Esophagus squamous epithelium (tissue), 5 donors: ENCODE data around the gene ASCL2. TPM values are rescaled to one million over a fixed set of nuclear protein-coding genes. Genes with fewer than 3 reads are reported as not detected.
A peak's percentile ranks its signal among the peaks of the same experiment; 100 is the strongest.

Experiments
- DNase-seq: peaks from one replicate; lab custom pipeline; 2025; lab: John Stamatoyannopoulos, UW
- H3K27ac ChIP-seq, 4 donors: fragments of 200-600 bp; sonication (generic); one replicate each; pipeline ENCODE4 v1.5.1; 2016 to 2019; ENCODE audit warnings: mild to moderate bottlenecking in 1 of 4
- H3K27me3 ChIP-seq, 4 donors: fragments of 200-600 bp; sonication (generic); 1 replicate in 3 of 4; 2 replicates in 1 of 4; pipeline versions ENCODE4 v1.5.1 to v1.6.0; 2017 to 2021; ENCODE audit warnings: antibody characterized with exemption in 1 of 4
- H3K36me3 ChIP-seq, 3 donors: fragments of 200-600 bp; sonication (generic); one replicate each; pipeline ENCODE4 v1.5.1; 2016 to 2019
- H3K4me1 ChIP-seq, 3 donors: fragments of 200-600 bp; sonication (generic); one replicate each; pipeline ENCODE4 v1.5.1; 2017 to 2019
- H3K4me3 ChIP-seq, 4 donors: fragments of 200-600 bp; sonication (generic); 1 replicate in 3 of 4; 2 replicates in 1 of 4; pipeline ENCODE4 v1.5.1; 2016 to 2019; ENCODE audit warnings: mild to moderate bottlenecking in 2 of 4, moderate library complexity in 1 of 4
- H3K9me3 ChIP-seq, 3 donors: fragments of 200-600 bp; sonication (generic); one replicate each; pipeline ENCODE4 v1.5.1; 2016 to 2019
- POLR2A ChIP-seq, 4 donors: fragments of 450-650 bp; IDR thresholded peaks; one replicate each; pipeline ENCODE4 v1.6.1; 2017; ENCODE audit warnings: antibody characterized with exemption in 4 of 4, mild to moderate bottlenecking in 4 of 4, moderate library complexity in 3 of 4
- WGBS, 2 donors: methylation state at CpG; one replicate each; pipeline ENCODE4 v1.1.5; 2018; 5-methylcytosine and 5-hydroxymethylcytosine counted together
- intact Hi-C: fragments of 100-400 bp; cut with DNase I; formaldehyde crosslinking; loops from one replicate; pipeline ENCODE4 v1.15.0; 2022
- total RNA-seq, 4 donors: library from RNA; depleted of rRNA; stranded (reverse); fragments of >200 nt; gene quantifications; one replicate each; pipeline ENCODE4 v1.1.0, GENCODE V29; 2016
- TF ChIP-seq, protein P1 (sequence below), 6 experiments: fragments of 450-650 bp in 4 of 6; fragments of 200-600 bp in 2 of 6; sonication (generic) in 2 of 6; IDR thresholded peaks; one replicate each; pipeline ENCODE4 v1.5.1; 2016 to 2019; ENCODE audit warnings: antibody characterized with exemption in 6 of 6, mild to moderate bottlenecking in 4 of 6, moderate library complexity in 4 of 6
- donor health status: DM: yes; HTN: yes; CAD: no.

ASCL2 gene
- total RNA-seq, 4 donors from 2014 or later: 0.67 to 5.1 (median 2.3) TPM

DNA sequence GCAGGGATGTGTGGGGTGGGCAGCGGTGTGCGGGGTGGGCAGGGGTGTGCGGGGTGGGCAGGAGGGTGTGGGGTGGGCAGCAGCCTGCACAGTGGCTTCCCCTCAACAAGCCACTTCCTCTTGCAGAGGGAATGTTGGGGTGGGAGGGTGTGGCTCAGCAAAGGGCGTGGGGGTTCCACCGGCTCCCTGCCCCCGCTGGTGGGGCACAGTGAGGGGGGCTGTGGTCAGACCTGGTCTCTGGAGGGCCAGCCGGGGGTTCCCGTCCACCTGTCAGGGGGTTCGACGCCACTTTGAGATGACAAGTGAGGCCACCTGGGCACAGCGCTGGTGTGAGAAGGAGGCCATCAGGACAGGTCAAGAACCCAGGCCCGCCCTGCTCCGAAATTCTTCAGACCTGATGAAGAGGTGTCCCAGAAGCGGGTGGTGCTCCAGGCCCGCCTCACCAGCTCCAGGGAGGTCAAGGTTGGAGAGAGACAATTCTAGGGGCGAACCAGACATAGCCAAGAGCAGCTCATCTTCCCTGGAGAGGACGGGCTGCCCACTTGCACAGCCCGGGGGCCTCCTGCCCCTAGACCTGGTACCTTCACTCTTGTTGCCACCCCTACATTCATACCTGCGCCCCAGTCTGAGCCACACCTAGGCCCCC, 30.0 kb upstream of the ASCL2 start:
- H3K4me1 ChIP-seq: peaks cover 11 to 33% (median 19%) of the 10 kb centered on the region in 3 donors
- H3K27me3 ChIP-seq: peaks cover 0 to 17% (median 0%) of the 10 kb centered on the region in 4 donors
- no peaks in the 10 kb centered on the region for H3K9me3 ChIP-seq
- WGBS, 2 donors: 49 to 50% methylated on average over 3 to 9 of the region's 19 CpGs
- peak overlapping the region in 2 of 4 donors; percentile 30 to 51 for H3K4me3 ChIP-seq
- H3K27ac ChIP-seq: peak overlapping the region in 1 of 4 donors; percentile 84
- H3K36me3 ChIP-seq: no peaks in the 10 kb centered on the region
- TF ChIP-seq, protein P1, sequence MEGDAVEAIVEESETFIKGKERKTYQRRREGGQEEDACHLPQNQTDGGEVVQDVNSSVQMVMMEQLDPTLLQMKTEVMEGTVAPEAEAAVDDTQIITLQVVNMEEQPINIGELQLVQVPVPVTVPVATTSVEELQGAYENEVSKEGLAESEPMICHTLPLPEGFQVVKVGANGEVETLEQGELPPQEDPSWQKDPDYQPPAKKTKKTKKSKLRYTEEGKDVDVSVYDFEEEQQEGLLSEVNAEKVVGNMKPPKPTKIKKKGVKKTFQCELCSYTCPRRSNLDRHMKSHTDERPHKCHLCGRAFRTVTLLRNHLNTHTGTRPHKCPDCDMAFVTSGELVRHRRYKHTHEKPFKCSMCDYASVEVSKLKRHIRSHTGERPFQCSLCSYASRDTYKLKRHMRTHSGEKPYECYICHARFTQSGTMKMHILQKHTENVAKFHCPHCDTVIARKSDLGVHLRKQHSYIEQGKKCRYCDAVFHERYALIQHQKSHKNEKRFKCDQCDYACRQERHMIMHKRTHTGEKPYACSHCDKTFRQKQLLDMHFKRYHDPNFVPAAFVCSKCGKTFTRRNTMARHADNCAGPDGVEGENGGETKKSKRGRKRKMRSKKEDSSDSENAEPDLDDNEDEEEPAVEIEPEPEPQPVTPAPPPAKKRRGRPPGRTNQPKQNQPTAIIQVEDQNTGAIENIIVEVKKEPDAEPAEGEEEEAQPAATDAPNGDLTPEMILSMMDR (IDR thresholded peaks at IDR 0.05): no peak
- no peak for TF ChIP-seq POLR2A (IDR thresholded peaks at IDR 0.05)
- DNase-seq: no peak
- intact Hi-C loops: loop anchor here (5.0 kb wide), 1 partner anchor 103 kb away; no protein-coding TSS in a partner anchor

DNA sequence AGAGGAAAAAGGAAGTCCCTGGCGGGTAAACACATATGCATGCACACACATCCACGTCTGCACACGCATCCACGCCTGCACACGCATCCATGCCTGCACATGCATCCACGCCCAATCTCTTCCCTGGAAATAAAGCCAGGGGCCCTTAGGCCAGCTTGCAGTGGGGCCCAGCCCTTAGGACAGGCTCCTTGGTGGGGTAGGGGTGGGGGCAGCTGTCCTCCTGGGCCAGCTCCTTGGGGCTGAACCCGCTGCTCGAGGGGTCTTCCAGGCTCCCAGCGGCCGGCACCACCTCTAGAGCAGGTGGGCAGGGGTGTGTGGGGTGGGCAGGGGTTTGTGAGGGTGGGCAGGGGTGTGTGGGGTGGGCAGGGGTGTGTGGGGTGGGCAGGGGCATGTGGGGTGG, 29.4 kb upstream of the ASCL2 start:
- H3K4me1 ChIP-seq: peaks cover 6 to 27% (median 13%) of the 10 kb centered on the region in 3 donors
- DNase-seq: no peak
- intact Hi-C loops: loop anchor here (5.0 kb wide), 1 partner anchor 102 kb away; no protein-coding TSS in a partner anchor

DNA sequence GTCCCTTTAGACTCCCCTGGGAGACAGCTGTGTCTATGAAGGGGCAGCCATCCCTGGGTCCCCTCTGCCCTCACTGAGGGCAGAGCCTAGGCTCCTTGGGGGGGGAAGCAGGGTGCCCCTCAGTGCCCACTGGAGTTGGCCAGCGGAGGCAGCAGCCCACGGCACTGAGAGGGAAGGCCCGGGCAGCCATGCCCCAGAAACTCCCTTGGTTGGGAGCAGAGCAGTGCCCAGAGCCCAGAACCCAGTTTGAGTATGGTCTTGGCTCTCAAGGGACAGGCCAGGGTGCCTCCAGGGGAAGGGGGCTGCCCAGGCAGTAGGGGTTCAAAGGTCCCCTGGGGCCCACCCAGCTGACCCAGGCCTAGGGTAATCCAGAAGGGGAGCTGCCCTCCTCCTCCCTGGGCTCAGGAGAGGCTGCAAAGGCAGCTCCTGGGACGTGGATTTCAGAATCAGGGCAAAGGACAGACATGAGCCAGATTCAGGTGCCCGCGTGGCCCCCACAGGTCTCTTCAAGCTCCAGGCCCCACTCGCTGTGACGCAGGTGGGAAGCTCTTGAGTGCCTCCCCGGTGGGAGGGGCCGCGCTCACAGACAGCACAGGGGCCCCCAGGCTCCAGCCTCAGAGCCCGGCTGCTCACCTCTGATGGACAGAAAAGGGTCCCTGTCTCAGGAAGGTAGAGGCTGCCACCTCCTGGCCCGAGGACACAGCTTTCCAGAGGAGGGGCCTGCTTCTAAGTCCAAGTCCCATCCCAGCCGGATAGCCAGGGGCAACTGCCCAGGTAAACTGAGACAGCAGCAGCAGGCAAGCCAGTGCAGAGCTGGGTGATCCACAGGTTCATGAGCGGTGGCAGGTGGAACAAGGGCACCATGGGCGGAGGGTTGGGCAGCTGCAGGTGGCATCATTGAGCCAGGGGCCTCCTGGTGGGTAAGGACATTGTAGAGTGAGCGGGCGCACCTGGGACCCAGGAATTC, 28.7 kb upstream of the ASCL2 start:
- H3K27me3 ChIP-seq: peaks cover 0 to 20% (median 0%) of the 10 kb centered on the region in 4 donors
- no peaks in the 10 kb centered on the region for H3K9me3 ChIP-seq
- no peak for DNase-seq
- no peak overlapping the region for H3K27ac ChIP-seq
- H3K36me3 ChIP-seq: no peaks in the 10 kb centered on the region
- intact Hi-C loops: no loop called here
- H3K4me3 ChIP-seq: no peak overlapping the region
- H3K4me1 ChIP-seq: peaks cover 0 to 20% (median 8%) of the 10 kb centered on the region in 3 donors
- TF ChIP-seq POLR2A (IDR thresholded peaks at IDR 0.05): no peak
- TF ChIP-seq, protein P1 (IDR thresholded peaks at IDR 0.05): peak in 5 of 6 experiments; percentile 29 to 68 (median 52)
- WGBS, 2 donors: 58% methylated on average over 3 of the region's 18 CpGs; no CpG with 5 or more reads in 1 of the 2 donors

More for the DNA sequence above, 29.4 kb upstream of the ASCL2 start:
- 0 to 72% methylated on average over 1 to 2 of the region's 10 CpGs for WGBS, 2 donors
- H3K9me3 ChIP-seq: no peaks in the 10 kb centered on the region
- no peaks in the 10 kb centered on the region for H3K36me3 ChIP-seq
- TF ChIP-seq, protein P1 (IDR thresholded peaks at IDR 0.05): no peak
- no peak for TF ChIP-seq POLR2A (IDR thresholded peaks at IDR 0.05)
- peaks cover 0 to 20% (median 0%) of the 10 kb centered on the region in 4 donors for H3K27me3 ChIP-seq
- no peak overlapping the region for H3K27ac ChIP-seq
- no peak overlapping the region for H3K4me3 ChIP-seq

DNA sequence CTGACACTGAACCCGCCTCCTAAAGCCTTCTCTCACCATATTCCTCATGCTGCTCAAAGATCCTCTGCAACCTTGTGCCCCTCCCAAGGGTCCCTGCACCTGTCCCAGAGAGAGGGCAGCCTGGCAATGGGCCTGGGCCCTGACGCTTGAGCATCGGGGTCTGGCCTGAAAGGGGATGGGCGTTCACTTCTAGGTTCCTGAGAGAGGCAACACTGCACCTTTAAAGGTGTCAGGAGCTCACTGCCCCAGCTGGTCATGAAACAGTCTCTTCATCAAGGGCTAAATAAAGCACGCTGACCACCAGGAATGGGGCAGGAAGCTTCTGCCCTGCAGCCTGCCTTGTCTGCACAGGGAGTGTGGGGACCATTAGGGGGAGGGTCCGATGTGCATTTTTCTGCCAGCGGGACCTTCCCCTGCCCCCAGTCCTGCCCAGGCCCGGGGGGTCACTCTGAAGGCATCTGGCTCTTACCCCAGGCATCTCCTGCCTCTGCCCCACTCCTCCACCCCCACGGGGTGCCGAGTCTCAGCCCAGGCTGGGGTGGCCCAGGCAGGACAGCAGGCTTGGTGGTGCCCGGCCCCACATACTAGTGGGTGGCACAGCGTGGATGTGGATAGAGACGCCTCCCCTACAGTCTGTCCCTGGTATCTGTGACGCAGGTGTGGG, 27.9 kb upstream of the ASCL2 start:
- intact Hi-C loops: no loop called here
- Histone ChIP-seq H3K4me1 (peaks cover 0 to 12% (median 5%) of the 10 kb centered on the region in 3 donors), H3K36me3 (no peaks in the 10 kb centered on the region), H3K27ac (no peak overlapping the region), H3K9me3 (no peaks in the 10 kb centered on the region), H3K4me3 (no peak overlapping the region), H3K27me3 (peaks cover 0 to 28% (median 0%) of the 10 kb centered on the region in 4 donors)
- DNase-seq: no peak
- 78% methylated on average over 4 of the region's 14 CpGs; no CpG with 5 or more reads in 1 of the 2 donors for WGBS, 2 donors
- TF ChIP-seq POLR2A (IDR thresholded peaks at IDR 0.05): no peak

DNA sequence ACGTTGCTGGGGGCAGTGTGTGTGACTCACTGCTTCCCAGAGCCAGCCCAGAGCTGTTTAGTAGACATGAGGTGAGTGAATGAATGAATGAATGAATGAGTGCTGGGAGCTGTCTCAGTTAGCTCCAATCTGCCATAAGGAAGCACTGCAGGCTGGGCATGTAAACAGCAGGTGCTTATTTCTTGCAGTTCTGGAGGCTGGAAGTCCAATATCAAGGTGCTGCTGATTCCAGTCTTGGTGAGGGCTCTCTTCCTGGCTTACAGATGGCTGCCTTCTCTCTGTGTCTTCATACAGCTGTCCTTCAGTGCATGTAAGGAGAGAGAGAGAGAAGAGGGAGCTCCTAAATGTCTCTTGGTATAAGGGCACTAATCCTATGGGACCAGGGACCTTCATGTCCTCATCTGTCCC, 27.2 kb upstream of the ASCL2 start:
- Histone ChIP-seq H3K27me3 (peaks cover 0 to 30% (median 0%) of the 10 kb centered on the region in 4 donors), H3K36me3 (no peaks in the 10 kb centered on the region), H3K4me3 (no peak overlapping the region), H3K27ac (no peak overlapping the region), H3K9me3 (no peaks in the 10 kb centered on the region), H3K4me1 (peaks cover 0 to 5% (median 0%) of the 10 kb centered on the region in 3 donors)
- WGBS, 2 donors: 42 to 43% methylated on average over 1 of the region's 1 CpG
- TF ChIP-seq POLR2A (IDR thresholded peaks at IDR 0.05): no peak
- TF ChIP-seq, protein P1 (IDR thresholded peaks at IDR 0.05): no peak
- DNase-seq: no peak
- intact Hi-C loops: no loop called here
